GM18526 (cell line): ENCODE measurements around the gene DMD.

Experiments
- POLR2A ChIP-seq: IDR thresholded peaks from 3 replicates; pipeline ENCODE4 v1.6.1; 2011; ENCODE audit not compliant: insufficient read length; ENCODE audit errors: extremely low read depth

DMD gene

GRCh38 chrX:31483336-31483735, 1728.0 kb downstream of the DMD start:
- no peak for TF ChIP-seq POLR2A

GRCh38 chrX:31480696-31481095, 1730.7 kb downstream of the DMD start:
- TF ChIP-seq POLR2A: no peak

GRCh38 chrX:31471229-31471628, 1740.1 kb downstream of the DMD start:
- TF ChIP-seq POLR2A: no peak

- TF ChIP-seq POLR2A: no peak
Observed at GRCh38 chrX:31464306-31464915, 1746.9 kb downstream of the DMD start.

- TF ChIP-seq POLR2A: no peak
Observed at GRCh38 chrX:31461266-31461665, 1750.1 kb downstream of the DMD start.

GRCh38 chrX:31459361-31459760, 1752.0 kb downstream of the DMD start:
- TF ChIP-seq POLR2A: no peak

- TF ChIP-seq POLR2A: no peak
Observed at GRCh38 chrX:31449965-31450364, 1761.4 kb downstream of the DMD start.

- TF ChIP-seq POLR2A: no peak
Observed at GRCh38 chrX:31449081-31449480, 1762.3 kb downstream of the DMD start.

GRCh38 chrX:31445542-31445941, 1765.8 kb downstream of the DMD start:
- TF ChIP-seq POLR2A: no peak

- no peak for TF ChIP-seq POLR2A
Observed at GRCh38 chrX:31443654-31444053, 1767.7 kb downstream of the DMD start.

- TF ChIP-seq POLR2A: no peak
Observed at GRCh38 chrX:31440546-31440945, 1770.8 kb downstream of the DMD start.

GRCh38 chrX:31436424-31436823, 1774.9 kb downstream of the DMD start:
- TF ChIP-seq POLR2A: no peak

GRCh38 chrX:31435592-31435991, 1775.8 kb downstream of the DMD start:
- no peak for TF ChIP-seq POLR2A

- TF ChIP-seq POLR2A: no peak
Observed at GRCh38 chrX:31433856-31434255, 1777.5 kb downstream of the DMD start.

- no peak for TF ChIP-seq POLR2A
Observed at GRCh38 chrX:31429915-31430314, 1781.4 kb downstream of the DMD start.

GRCh38 chrX:31423609-31424189, 1787.7 kb downstream of the DMD start:
- TF ChIP-seq POLR2A: no peak

GRCh38 chrX:31421441-31421840, 1789.9 kb downstream of the DMD start:
- no peak for TF ChIP-seq POLR2A
